SU-DHL-6 (cell line): ENCODE measurements around the gene MGP.

ENCODE experiments used
- EZH2phosphoT487 ChIP-seq: fragments of 200-600 bp; sonication (generic), shearing (Covaris generic); conservative IDR thresholded peaks from 2 replicates; pipeline ENCODE4 v1.6.1; 2018; ENCODE audit warnings: mild to moderate bottlenecking, antibody characterized with exemption, low read length, moderate library complexity, mixed read lengths
- TF ChIP-seq, protein P1 (sequence below): fragments of 200-600 bp; sonication (generic); IDR thresholded peaks from one replicate; pipeline ENCODE4 v1.5.1; 2017; ENCODE audit warnings: antibody characterized with exemption, mild to moderate bottlenecking, low read length, moderate library complexity; ENCODE audit not compliant: insufficient read depth, poor library complexity, severe bottlenecking

DNA sequence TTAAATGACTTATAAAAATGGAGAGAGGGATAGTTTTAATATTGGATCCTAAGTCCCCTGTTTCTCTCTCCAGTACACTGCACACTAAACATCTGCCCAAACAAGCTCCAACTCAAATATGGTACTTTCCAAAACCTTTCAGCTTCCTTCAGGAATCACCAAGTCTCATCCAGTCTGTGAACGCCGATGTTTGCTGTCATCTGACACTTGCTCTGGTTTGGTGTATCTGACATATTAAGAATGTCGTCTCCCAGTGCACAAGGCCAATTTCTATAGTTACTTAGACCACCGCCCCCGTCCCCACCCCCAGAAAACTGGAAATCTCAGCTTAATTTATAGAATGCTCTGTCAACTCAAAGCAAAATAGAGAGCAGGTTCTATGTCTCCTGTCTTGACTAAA, 5.0 kb upstream of the MGP start:
- TF ChIP-seq, protein P1, sequence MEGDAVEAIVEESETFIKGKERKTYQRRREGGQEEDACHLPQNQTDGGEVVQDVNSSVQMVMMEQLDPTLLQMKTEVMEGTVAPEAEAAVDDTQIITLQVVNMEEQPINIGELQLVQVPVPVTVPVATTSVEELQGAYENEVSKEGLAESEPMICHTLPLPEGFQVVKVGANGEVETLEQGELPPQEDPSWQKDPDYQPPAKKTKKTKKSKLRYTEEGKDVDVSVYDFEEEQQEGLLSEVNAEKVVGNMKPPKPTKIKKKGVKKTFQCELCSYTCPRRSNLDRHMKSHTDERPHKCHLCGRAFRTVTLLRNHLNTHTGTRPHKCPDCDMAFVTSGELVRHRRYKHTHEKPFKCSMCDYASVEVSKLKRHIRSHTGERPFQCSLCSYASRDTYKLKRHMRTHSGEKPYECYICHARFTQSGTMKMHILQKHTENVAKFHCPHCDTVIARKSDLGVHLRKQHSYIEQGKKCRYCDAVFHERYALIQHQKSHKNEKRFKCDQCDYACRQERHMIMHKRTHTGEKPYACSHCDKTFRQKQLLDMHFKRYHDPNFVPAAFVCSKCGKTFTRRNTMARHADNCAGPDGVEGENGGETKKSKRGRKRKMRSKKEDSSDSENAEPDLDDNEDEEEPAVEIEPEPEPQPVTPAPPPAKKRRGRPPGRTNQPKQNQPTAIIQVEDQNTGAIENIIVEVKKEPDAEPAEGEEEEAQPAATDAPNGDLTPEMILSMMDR = no peak
- no peak for TF ChIP-seq EZH2phosphoT487
